Mesothelial cell of epicardium (in vitro differentiated cells): ENCODE measurements around the gene GPAT3. TPM values are rescaled to one million over a fixed set of nuclear protein-coding genes. Genes with fewer than 3 reads are reported as not detected.

Experiments
- DNase-seq, 2 experiments: peaks; one replicate each; pipeline ENCODE4 v3.0.0; 2021; ENCODE audit warnings: low spot score in 2 of 2; ENCODE audit not compliant: unreplicated experiment in 2 of 2
- H3K27ac Mint-ChIP-seq: 2 replicates; pipeline ENCODE4 v1.8.0; 2021; ENCODE audit warnings: mixed read lengths
- H3K27me3 Mint-ChIP-seq: 2 replicates; pipeline ENCODE4 v1.8.0; 2021; ENCODE audit warnings: low read depth, mixed read lengths
- H3K36me3 Mint-ChIP-seq: 2 replicates; pipeline ENCODE4 v1.8.0; 2021; ENCODE audit warnings: mixed read lengths
- H3K4me1 Mint-ChIP-seq: 2 replicates; pipeline ENCODE4 v1.8.0; 2021; ENCODE audit warnings: mixed read lengths
- H3K4me3 Mint-ChIP-seq: 2 replicates; pipeline ENCODE4 v1.8.0; 2021; ENCODE audit warnings: mild to moderate bottlenecking, moderate library complexity, mixed read lengths
- H3K9me3 Mint-ChIP-seq: 2 replicates; pipeline ENCODE4 v1.8.0; 2021; ENCODE audit warnings: mixed read lengths
- total RNA-seq: library from RNA; stranded (reverse); gene quantifications from 3 replicates; pipeline ENCODE4 v1.2.1, GENCODE V29; 2021
- TF ChIP-seq, protein P1 (sequence below): fragments of 200-600 bp; sonication (generic); IDR thresholded peaks from one replicate; pipeline ENCODE4 v1.5.0; 2021; ENCODE audit warnings: antibody characterized with exemption; ENCODE audit not compliant: unreplicated experiment

GPAT3 gene
- total RNA-seq, 1 donor from 2014 or later: 0.18 TPM

DNA sequence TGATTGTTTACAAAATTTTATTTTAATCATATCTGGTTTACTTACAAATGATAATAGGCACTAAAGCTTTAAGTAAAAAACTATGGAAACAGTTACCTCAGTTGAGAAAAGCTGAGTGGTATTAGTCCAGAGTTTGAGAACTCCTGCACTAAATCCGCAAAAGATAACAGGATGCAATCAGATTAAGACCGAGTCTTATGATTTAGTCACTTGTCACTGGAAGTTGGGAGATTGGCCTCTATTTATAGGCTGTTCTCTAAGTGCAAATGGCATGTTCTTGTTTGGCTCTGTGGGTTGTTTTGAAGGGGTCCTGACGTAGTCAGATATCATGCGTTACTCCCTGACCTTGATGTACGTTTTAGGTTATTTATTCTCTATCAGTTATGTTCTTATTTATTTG, 6.3 kb downstream of the GPAT3 start:
- H3K27me3 Mint-ChIP-seq: peaks cover 22% of the 10 kb centered on the region
- H3K4me3 Mint-ChIP-seq: no peak overlapping the region

DNA sequence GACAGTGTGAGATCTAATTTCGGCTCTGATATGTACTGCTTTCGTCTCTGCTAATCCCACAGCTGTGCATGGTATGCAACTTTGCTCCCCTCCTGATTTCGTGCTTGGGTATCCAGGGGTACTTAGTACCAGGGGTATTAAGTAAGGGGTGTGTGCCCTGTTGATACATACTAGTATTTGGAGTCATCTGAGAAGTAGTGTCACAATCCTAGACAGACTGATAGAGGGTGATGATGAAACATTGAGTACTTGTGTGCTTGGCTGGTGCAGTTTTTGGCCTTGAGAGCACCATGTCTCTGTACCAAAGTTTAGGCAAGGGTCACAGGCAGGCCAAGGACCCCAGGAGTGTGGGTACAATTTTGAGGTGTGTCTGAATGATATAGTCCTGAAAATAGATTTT, 10.9 kb downstream of the GPAT3 start:
- Mint-ChIP-seq H3K27ac (no peak overlapping the region), H3K27me3 (no peaks in the 10 kb centered on the region), H3K4me3 (no peak overlapping the region), H3K9me3 (no peaks in the 10 kb centered on the region), H3K4me1 (no peaks in the 10 kb centered on the region), H3K36me3 (no peaks in the 10 kb centered on the region)
- TF ChIP-seq, protein P1, sequence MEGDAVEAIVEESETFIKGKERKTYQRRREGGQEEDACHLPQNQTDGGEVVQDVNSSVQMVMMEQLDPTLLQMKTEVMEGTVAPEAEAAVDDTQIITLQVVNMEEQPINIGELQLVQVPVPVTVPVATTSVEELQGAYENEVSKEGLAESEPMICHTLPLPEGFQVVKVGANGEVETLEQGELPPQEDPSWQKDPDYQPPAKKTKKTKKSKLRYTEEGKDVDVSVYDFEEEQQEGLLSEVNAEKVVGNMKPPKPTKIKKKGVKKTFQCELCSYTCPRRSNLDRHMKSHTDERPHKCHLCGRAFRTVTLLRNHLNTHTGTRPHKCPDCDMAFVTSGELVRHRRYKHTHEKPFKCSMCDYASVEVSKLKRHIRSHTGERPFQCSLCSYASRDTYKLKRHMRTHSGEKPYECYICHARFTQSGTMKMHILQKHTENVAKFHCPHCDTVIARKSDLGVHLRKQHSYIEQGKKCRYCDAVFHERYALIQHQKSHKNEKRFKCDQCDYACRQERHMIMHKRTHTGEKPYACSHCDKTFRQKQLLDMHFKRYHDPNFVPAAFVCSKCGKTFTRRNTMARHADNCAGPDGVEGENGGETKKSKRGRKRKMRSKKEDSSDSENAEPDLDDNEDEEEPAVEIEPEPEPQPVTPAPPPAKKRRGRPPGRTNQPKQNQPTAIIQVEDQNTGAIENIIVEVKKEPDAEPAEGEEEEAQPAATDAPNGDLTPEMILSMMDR: no peak
- DNase-seq: no peak

More for the DNA sequence above, 6.3 kb downstream of the GPAT3 start:
- H3K4me1 Mint-ChIP-seq: no peaks in the 10 kb centered on the region
- no peak overlapping the region for H3K27ac Mint-ChIP-seq
- TF ChIP-seq, protein P1: no peak
- no peaks in the 10 kb centered on the region for H3K9me3 Mint-ChIP-seq
- no peak for DNase-seq
- H3K36me3 Mint-ChIP-seq: no peaks in the 10 kb centered on the region

DNA sequence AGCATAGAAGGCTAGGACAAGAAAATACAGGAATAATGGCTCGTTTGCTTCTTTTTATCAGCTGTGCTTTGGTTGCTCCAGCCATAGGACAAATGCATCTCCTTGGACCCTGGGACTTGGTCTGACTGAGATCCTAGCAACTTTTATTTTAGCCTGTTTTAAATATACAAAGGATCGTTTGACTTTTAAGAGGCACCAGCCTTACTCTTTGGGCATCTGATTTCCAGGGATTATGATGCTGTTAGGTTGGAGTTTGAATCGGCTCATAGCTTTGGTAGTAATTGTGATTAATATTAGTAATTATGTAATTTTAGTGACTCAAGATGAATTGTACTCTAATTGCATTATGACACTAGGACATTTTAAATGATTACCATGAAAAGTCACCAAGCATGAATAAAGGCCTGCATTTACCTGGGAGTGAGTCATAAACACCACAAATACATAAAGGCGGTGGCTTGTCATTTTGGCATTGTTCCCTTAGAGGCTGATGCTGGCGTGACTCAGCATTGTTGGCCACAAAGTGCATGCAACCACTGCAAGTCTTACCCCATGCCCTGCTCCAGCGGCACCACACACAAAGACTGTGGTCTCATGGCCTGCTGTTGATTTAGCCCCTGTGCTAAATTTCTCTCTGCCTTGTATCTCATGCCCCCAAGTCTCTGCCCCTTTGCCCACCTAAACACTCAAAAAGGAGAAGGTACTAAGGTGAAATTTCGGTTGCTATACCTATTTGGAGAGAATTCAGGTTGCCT, 12.4 kb downstream of the GPAT3 start:
- Mint-ChIP-seq H3K9me3 (no peaks in the 10 kb centered on the region), H3K27me3 (no peaks in the 10 kb centered on the region), H3K27ac (peak overlapping the region; percentile 22), H3K4me3 (no peak overlapping the region), H3K36me3 (no peaks in the 10 kb centered on the region), H3K4me1 (no peaks in the 10 kb centered on the region)
- DNase-seq: no peak
- TF ChIP-seq, protein P1: no peak

DNA sequence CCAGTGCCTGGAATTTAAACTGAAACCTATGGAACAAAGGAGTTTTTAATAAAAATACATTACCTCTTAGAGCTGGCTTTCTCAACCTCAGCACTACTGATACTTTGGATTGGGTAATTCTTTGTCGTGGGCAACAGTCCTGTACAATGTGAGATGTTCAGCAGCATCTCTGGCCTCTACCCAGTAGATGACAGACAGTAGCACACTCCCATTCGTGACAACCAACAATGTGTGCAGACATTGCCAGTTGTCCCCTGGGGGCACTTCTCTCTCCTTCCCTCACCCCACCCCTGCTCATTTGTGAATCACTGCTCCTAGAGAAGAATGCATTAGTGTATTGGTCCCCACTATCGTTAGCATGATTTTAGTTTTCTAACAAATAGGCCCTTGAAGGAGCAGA, 16.2 kb downstream of the GPAT3 start:
- H3K9me3 Mint-ChIP-seq: no peaks in the 10 kb centered on the region
- no peaks in the 10 kb centered on the region for H3K4me1 Mint-ChIP-seq
- no peaks in the 10 kb centered on the region for H3K27me3 Mint-ChIP-seq
- no peak overlapping the region for H3K27ac Mint-ChIP-seq
- no peaks in the 10 kb centered on the region for H3K36me3 Mint-ChIP-seq
- TF ChIP-seq, protein P1: no peak
- no peak for DNase-seq
- H3K4me3 Mint-ChIP-seq: no peak overlapping the region

DNA sequence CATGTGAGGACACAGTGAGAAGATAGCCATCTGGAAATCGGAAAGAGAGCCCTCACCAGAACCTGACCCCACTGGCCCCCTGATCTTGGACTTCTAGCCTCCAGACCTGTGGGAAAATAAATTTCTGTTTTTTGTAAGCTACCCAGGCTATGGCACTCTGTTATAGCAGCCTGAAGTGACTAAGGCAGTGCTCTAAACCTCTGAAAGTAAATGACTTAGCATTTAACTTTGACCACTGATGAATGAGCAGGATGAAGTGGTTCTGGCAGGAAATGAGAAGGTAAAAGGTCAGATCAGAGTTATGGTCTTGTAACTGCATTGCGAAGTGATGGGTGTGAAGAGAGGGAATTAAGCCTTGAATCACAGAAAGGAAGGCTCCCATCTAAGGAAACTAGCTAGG, 17.0 kb downstream of the GPAT3 start:
- H3K36me3 Mint-ChIP-seq: no peaks in the 10 kb centered on the region
- no peaks in the 10 kb centered on the region for H3K27me3 Mint-ChIP-seq
- H3K27ac Mint-ChIP-seq: no peak overlapping the region
- DNase-seq: no peak
- H3K4me3 Mint-ChIP-seq: no peak overlapping the region
- no peaks in the 10 kb centered on the region for H3K4me1 Mint-ChIP-seq
- TF ChIP-seq, protein P1: no peak
- no peaks in the 10 kb centered on the region for H3K9me3 Mint-ChIP-seq
